GM12873 (cell line): ENCODE results near the gene MAST3.

Experiments used
- CTCF ChIP-seq: IDR thresholded peaks from 2 replicates; pipeline ENCODE4 v1.5.1; 2012; ENCODE audit warnings: low read depth, mild to moderate bottlenecking, moderate library complexity, low read length, control low read depth; ENCODE audit not compliant: insufficient read depth; ENCODE audit errors: missing control alignments

MAST3 gene

GRCh38 chr19:18070181-18070580, 27.4 kb upstream of the MAST3 start:
- TF ChIP-seq CTCF: no peak

GRCh38 chr19:18072335-18072734, 25.2 kb upstream of the MAST3 start:
- TF ChIP-seq CTCF: no peak

GRCh38 chr19:18073197-18073596, 24.4 kb upstream of the MAST3 start:
- TF ChIP-seq CTCF: no peak

- TF ChIP-seq CTCF: no peak
These were observed 23.4 kb upstream of the MAST3 start for GRCh38 chr19:18074192-18074591.

GRCh38 chr19:18083929-18084684, 13.5 kb upstream of the MAST3 start:
- TF ChIP-seq CTCF: no peak

- no peak for TF ChIP-seq CTCF
These were observed 11.7 kb upstream of the MAST3 start for GRCh38 chr19:18085702-18086457.

- TF ChIP-seq CTCF: no peak
These were observed 10.9 kb upstream of the MAST3 start, which contains the start of gene IL12RB1 for GRCh38 chr19:18086590-18087138. Gene IL12RB1, minus strand, starts transcription at chr19:18086934. Its CDS starts 111 bp downstream, at chr19:18086823.
